A549 (cell line): ENCODE data around the gene TSPAN15. TPM values are rescaled to one million over a fixed set of nuclear protein-coding genes. Genes with fewer than 3 reads are reported as not detected.

ENCODE experiments used
- ATAC-seq, 2 experiments: fragments of 200-7000 bp in 1 of 2; fragments of >200 bp in 1 of 2; cut with Nextera tagmentation in 1 of 2; cut with Tn5 transposase in 1 of 2; 3 replicates each; pipeline versions ENCODE4 v1.8.0 to v1.9.1; 2018 to 2020; ENCODE audit warnings: mild to moderate bottlenecking in 1 of 2, moderate library complexity in 1 of 2
- CTCF ChIA-PET: fragments of 300-600 bp; sonication (Branson Sonifier 250); formaldehyde crosslinking; extraction: SDS; loops from one replicate; lab custom pipeline; 2021; ENCODE audit warnings: antibody characterized with exemption, inconsistent platforms; lab: Yijun Ruan, JAX
- POLR2A ChIA-PET: fragments of 350-600 bp; formaldehyde crosslinking; extraction: SDS; loops from one replicate; lab custom pipeline; 2021; ENCODE audit warnings: antibody characterized with exemption, inconsistent platforms; lab: Yijun Ruan, JAX
- DNase-seq, 2 experiments: peaks; one replicate each; pipeline versions ENCODE4 v3.0.0 to v3.0.0-alpha.2; 2011 to 2016; ENCODE audit warnings: low read depth in 1 of 2, low spot score in 1 of 2
- FAIRE-seq: peaks from 2 replicates; lab custom pipeline; 2011; peaks lifted over from hg19 to GRCh38; lab: Jason Lieb, UNC
- H3K27ac ChIP-seq, 2 experiments: fragments of >200 bp; sonication (Bioruptor Twin); formaldehyde crosslinking; 3 replicates each; pipeline ENCODE4 v1.5.1; 2016 to 2017
- H3K4me1 ChIP-seq: fragments of >200 bp; sonication (Bioruptor Twin); formaldehyde crosslinking; 3 replicates; pipeline ENCODE4 v1.6.1; 2016
- H3K4me2 ChIP-seq: fragments of >200 bp; sonication (Bioruptor Twin); formaldehyde crosslinking; 3 replicates; pipeline ENCODE4 v1.6.1; 2016
- H3K4me3 ChIP-seq: fragments of >200 bp; sonication (Bioruptor Twin); formaldehyde crosslinking; 3 replicates; pipeline ENCODE4 v1.5.1; 2016
- H3K9me3 ChIP-seq: fragments of >200 bp; sonication (Bioruptor Twin); formaldehyde crosslinking; 3 replicates; pipeline ENCODE4 v1.6.1; 2016
- ATOH8 ChIP-seq: fragments of 250-450 bp; sonication (Bioruptor Pico); IDR thresholded peaks from 2 replicates; pipeline ENCODE4 v1.5.0; 2020; ENCODE audit warnings: low read depth, mild to moderate bottlenecking, moderate library complexity
- BHLHE40 ChIP-seq: IDR thresholded peaks from 2 replicates; pipeline ENCODE4 v1.6.1; 2012; ENCODE audit warnings: low read depth, low read length, inconsistent platforms
- CBX2 ChIP-seq: fragments of 200-600 bp; sonication (generic); IDR thresholded peaks from 2 replicates; pipeline ENCODE4 v1.6.1; 2016; ENCODE audit warnings: low read depth, mild to moderate bottlenecking, borderline replicate concordance
- CHD2 ChIP-seq: fragments of 150-350 bp; IDR thresholded peaks from 2 replicates; pipeline ENCODE4 v1.6.1; 2014; ENCODE audit warnings: low read length; ENCODE audit not compliant: partially characterized antibody
- CHD4 ChIP-seq: fragments of 200-600 bp; sonication (generic); IDR thresholded peaks from 2 replicates; pipeline ENCODE4 v1.6.1; 2016; ENCODE audit warnings: antibody characterized with exemption, mild to moderate bottlenecking, borderline replicate concordance
- EHF ChIP-seq: fragments of 250-450 bp; sonication (Bioruptor Pico); IDR thresholded peaks from 2 replicates; pipeline ENCODE4 v1.5.0; 2020; ENCODE audit warnings: mild to moderate bottlenecking
- EHMT2 ChIP-seq: fragments of 200-600 bp; sonication (generic); IDR thresholded peaks from 2 replicates; pipeline ENCODE4 v1.6.1; 2016; ENCODE audit warnings: antibody characterized with exemption, low read depth, mild to moderate bottlenecking, moderate library complexity
- ELK1 ChIP-seq: fragments of 150-350 bp; IDR thresholded peaks from 2 replicates; pipeline ENCODE4 v1.6.1; 2014; ENCODE audit warnings: low read depth, mild to moderate bottlenecking, low read length
- EP300 ChIP-seq, 2 experiments: fragments of >200 bp; sonication (Bioruptor Twin); formaldehyde crosslinking; IDR thresholded peaks; 2 replicates in 1 of 2; 3 replicates in 1 of 2; pipeline ENCODE4 v1.6.1; 2016 to 2017
- FOXS1 ChIP-seq: fragments of 250-450 bp; sonication (Bioruptor Pico); IDR thresholded peaks from 2 replicates; pipeline ENCODE4 v1.5.0; 2020; ENCODE audit warnings: mild to moderate bottlenecking, moderate library complexity
- GATA3 ChIP-seq: IDR thresholded peaks from 2 replicates; pipeline ENCODE4 v1.6.1; 2012; ENCODE audit warnings: borderline replicate concordance
- HMGXB4 ChIP-seq: fragments of 250-450 bp; sonication (Bioruptor Pico); IDR thresholded peaks from 2 replicates; pipeline ENCODE4 v1.5.0; 2021; ENCODE audit warnings: mild to moderate bottlenecking, moderate library complexity, borderline replicate concordance
- HOXB13 ChIP-seq: fragments of 250-450 bp; sonication (Bioruptor Pico); IDR thresholded peaks from 2 replicates; pipeline ENCODE4 v1.5.0; 2020; ENCODE audit warnings: low read depth, mild to moderate bottlenecking, moderate library complexity
- MAFK ChIP-seq: fragments of 450-650 bp; IDR thresholded peaks from 2 replicates; pipeline ENCODE4 v1.6.1; 2014; ENCODE audit not compliant: partially characterized antibody
- NPAS2 ChIP-seq: fragments of 250-450 bp; sonication (Bioruptor Pico); IDR thresholded peaks from 2 replicates; pipeline ENCODE4 v1.8.0; 2022; ENCODE audit warnings: mild to moderate bottlenecking, moderate library complexity, borderline replicate concordance
- PHF8 ChIP-seq: fragments of 200-600 bp; sonication (generic); IDR thresholded peaks from 2 replicates; pipeline ENCODE4 v1.6.1; 2016; ENCODE audit warnings: low read depth, mild to moderate bottlenecking, antibody characterized with exemption, moderate library complexity, borderline replicate concordance
- RNF2 ChIP-seq: fragments of 200-600 bp; sonication (generic); IDR thresholded peaks from 2 replicates; pipeline ENCODE4 v1.6.1; 2016; ENCODE audit warnings: low read depth, mild to moderate bottlenecking, antibody characterized with exemption, moderate library complexity, borderline replicate concordance
- TFCP2L1 ChIP-seq: fragments of 250-450 bp; sonication (Bioruptor Pico); IDR thresholded peaks from 2 replicates; pipeline ENCODE4 v1.5.0; 2021; ENCODE audit warnings: mild to moderate bottlenecking
- TP53 ChIP-seq: fragments of 250-450 bp; sonication (Bioruptor Pico); IDR thresholded peaks from 2 replicates; pipeline ENCODE4 v1.5.0; 2021; ENCODE audit warnings: mild to moderate bottlenecking, moderate library complexity
- USF2 ChIP-seq: fragments of 450-650 bp; IDR thresholded peaks from 2 replicates; pipeline ENCODE4 v1.6.1; 2014; ENCODE audit warnings: antibody characterized with exemption
- ZFP36 ChIP-seq: fragments of 450-650 bp; IDR thresholded peaks from 2 replicates; pipeline ENCODE4 v1.6.1; 2014; ENCODE audit warnings: borderline replicate concordance; ENCODE audit not compliant: partially characterized antibody
- WGBS: methylation state at CpG from one replicate; pipeline ENCODE4 v1.1.6; 2017; ENCODE audit errors: missing lambda C conversion rate; 5-methylcytosine and 5-hydroxymethylcytosine counted together
- polyA plus RNA-seq, 4 experiments: library from polyadenylated mRNA; depleted of rRNA in 3 of 4; stranded (reverse); fragments of >200 nt; fragmentation: RNase III in 1 of 4; extraction: RNeasy Plus Mini Kit Qiagen cat#74134 plus additional on column Dnase treatment in 1 of 4; gene quantifications; 2 replicates in 3 of 4; 3 replicates in 1 of 4; pipeline ENCODE4 v1.2.3, GENCODE V29; 2011 to 2017
- TF ChIP-seq, protein P1 (sequence below): IDR thresholded peaks from 2 replicates; pipeline ENCODE4 v1.6.1; 2012

The TSPAN15 gene
- polyA plus RNA-seq, 2 of the 4 experiments (the other 2 are of a cell fraction), result 49.3 to 89.6 TPM

GRCh38 chr10:69479240-69480067, 28.2 kb downstream of the TSPAN15 start:
- Histone ChIP-seq H3K9me3 (no peaks in the 10 kb centered on the region), H3K4me1 (peaks cover 28% of the 10 kb centered on the region), H3K27ac (peak overlapping the region in 1 of 2 experiments; percentile 59; a peak in 3 of 6 replicates), H3K4me2 (0 out of 3 replicates have a peak overlapping the region, but pooled peaks have one; percentile 7), H3K4me3 (no peak overlapping the region)
- TF ChIP-seq USF2, result no peak
- TF ChIP-seq CHD4, result no peak
- no peak for TF ChIP-seq EP300 (IDR thresholded peaks at IDR 0.05)
- no peak for TF ChIP-seq HMGXB4 (CRISPR knock-in tag)
- TF ChIP-seq EHMT2, result no peak
- TF ChIP-seq BHLHE40, result no peak
- FAIRE-seq (no peak), ATAC-seq (no peak), DNase-seq (no peak)
- POLR2A ChIA-PET, result no interaction called here
- 82% methylated on average over 7 of the region's 7 CpGs for WGBS
- CTCF ChIA-PET, result interaction anchor here (0.6 to 2.0 kb wide), 7 partner anchors 10 to 475 kb away, joined by 3 to 8 read pairs (median 3); no protein-coding TSS in a partner anchor

- WGBS, result 81% methylated on average over 1 of the region's 1 CpG
- ATAC-seq (no peak), DNase-seq (no peak), FAIRE-seq (no peak)
- ChIA-PET CTCF (interaction anchor here (0.6 to 2.0 kb wide), 5 partner anchors 11 to 476 kb away, joined by 3 to 8 read pairs (median 4); no protein-coding TSS in a partner anchor), POLR2A (no interaction called here)
- no peak for TF ChIP-seq CHD2
- TF ChIP-seq RNF2, result no peak
- TF ChIP-seq NPAS2, result no peak
- no peak for TF ChIP-seq ZFP36
- no peak for TF ChIP-seq MAFK
- TF ChIP-seq PHF8, result no peak
- TF ChIP-seq EHF, result no peak
- no peak for TF ChIP-seq GATA3
- TF ChIP-seq FOXS1 (CRISPR knock-in tag), result no peak
- TF ChIP-seq TP53, result no peak
- TF ChIP-seq, protein P1, sequence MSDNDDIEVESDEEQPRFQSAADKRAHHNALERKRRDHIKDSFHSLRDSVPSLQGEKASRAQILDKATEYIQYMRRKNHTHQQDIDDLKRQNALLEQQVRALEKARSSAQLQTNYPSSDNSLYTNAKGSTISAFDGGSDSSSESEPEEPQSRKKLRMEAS, result no peak
- TF ChIP-seq ATOH8 (CRISPR knock-in tag), result no peak
- TF ChIP-seq ELK1, result no peak
- no peak for TF ChIP-seq HOXB13 (CRISPR knock-in tag)
- no peak for TF ChIP-seq CBX2
- TF ChIP-seq EP300 (IDR thresholded peaks at IDR 0.05), result no peak
- no peak for TF ChIP-seq TFCP2L1 (CRISPR knock-in tag)
- Histone ChIP-seq H3K4me1 (peaks cover 22% of the 10 kb centered on the region), H3K4me2 (0 out of 3 replicates have a peak overlapping the region, but pooled peaks have one; percentile 7), H3K9me3 (no peaks in the 10 kb centered on the region), H3K4me3 (no peak overlapping the region), H3K27ac (peak overlapping the region in 1 of 2 experiments; percentile 59; a peak in 3 of 6 replicates)
Observed at GRCh38 chr10:69480068-69480412, 28.8 kb downstream of the TSPAN15 start.
